ENCODE results near the gene MAPK6.
"Not testable (repeated sequence)": the region's sequence is repeated elsewhere in the genome, so short reads cannot be mapped to it uniquely, and the experiment has no call there.

The MAPK6 gene

GRCh38 chr15:52083603-52084002, 64.6 kb downstream of the MAPK6 start:
- DNase-seq: no peak

GRCh38 chr15:52085299-52085698, 66.3 kb downstream of the MAPK6 start:
- no peak for DNase-seq

GRCh38 chr15:52086011-52086786, 67.2 kb downstream of the MAPK6 start:
- no peak for DNase-seq

GRCh38 chr15:52090193-52090592, 71.2 kb downstream of the MAPK6 start:
- no peak for DNase-seq

- no peak for DNase-seq
These were observed 74.1 kb downstream of the MAPK6 start for GRCh38 chr15:52093167-52093538.

- DNase-seq: no peak
These were observed 74.8 kb downstream of the MAPK6 start for GRCh38 chr15:52093539-52094510.

GRCh38 chr15:52094811-52095584, 76.0 kb downstream of the MAPK6 start:
- no peak for DNase-seq

GRCh38 chr15:52095597-52096262, 76.7 kb downstream of the MAPK6 start:
- DNase-seq: no peak

- not testable (repeated sequence) for DNase-seq
These were observed 77.5 kb downstream of the MAPK6 start for GRCh38 chr15:52096536-52096935.

- no peak for DNase-seq
These were observed 78.2 kb downstream of the MAPK6 start for GRCh38 chr15:52097180-52097579.

GRCh38 chr15:52098323-52098722, 79.3 kb downstream of the MAPK6 start:
- DNase-seq: no peak

GRCh38 chr15:52099651-52100272, 80.7 kb downstream of the MAPK6 start:
- no peak for DNase-seq

- DNase-seq: peak; percentile 12
These were observed 81.9 kb downstream of the MAPK6 start for GRCh38 chr15:52100807-52101442.

- no peak for DNase-seq
These were observed 82.7 kb downstream of the MAPK6 start for GRCh38 chr15:52101542-52102323.

GRCh38 chr15:52102463-52102862, 83.4 kb downstream of the MAPK6 start:
- DNase-seq: no peak

GRCh38 chr15:52103217-52104207, 84.5 kb downstream of the MAPK6 start:
- peak; percentile 26 for DNase-seq

GRCh38 chr15:52104532-52105004, 85.5 kb downstream of the MAPK6 start:
- no peak for DNase-seq

- DNase-seq: no peak
These were observed 86.8 kb downstream of the MAPK6 start for GRCh38 chr15:52105846-52106245.

GRCh38 chr15:52106641-52107040, 87.6 kb downstream of the MAPK6 start:
- DNase-seq: no peak
